Sciatic nerve (tissue), 2 donors: ENCODE results near the gene GALNT17. TPM values are rescaled to one million over a fixed set of nuclear protein-coding genes. Genes with fewer than 3 reads are reported as not detected.
A peak's percentile ranks its signal among the peaks of the same experiment; 100 is the strongest.
"Not testable (repeated sequence)": the region's sequence is repeated elsewhere in the genome, so short reads cannot be mapped to it uniquely, and the experiment has no call there.

Experiments
- ATAC-seq: fragments of 200-7000 bp; cut with Tn5 transposase; one replicate; pipeline ENCODE4 v1.9.1; 2020; ENCODE audit warnings: mild to moderate bottlenecking, moderate library complexity
- DNase-seq: peaks from one replicate; pipeline ENCODE4 v3.0.0-alpha.2; 2020; ENCODE audit warnings: low spot score
- intact Hi-C: fragments of 100-400 bp; cut with DNase I; formaldehyde crosslinking; loops from one replicate; pipeline ENCODE4 v1.14.2; 2022
- total RNA-seq: library from RNA; stranded (reverse); fragmentation: NEBNext Ultra II Directional; extraction: Animal tissue kit (Norgen Biotek cat#: 25700); gene quantifications from one replicate; pipeline ENCODE4 v1.2.1, GENCODE V29; 2021
- donor health status: DM: no; HTN: no; CAD: no.
- donor health status: DM: no; HTN: no; CAD: no.

GALNT17 gene
- total RNA-seq, 1 donor from 2014 or later = 65.4 TPM

DNA sequence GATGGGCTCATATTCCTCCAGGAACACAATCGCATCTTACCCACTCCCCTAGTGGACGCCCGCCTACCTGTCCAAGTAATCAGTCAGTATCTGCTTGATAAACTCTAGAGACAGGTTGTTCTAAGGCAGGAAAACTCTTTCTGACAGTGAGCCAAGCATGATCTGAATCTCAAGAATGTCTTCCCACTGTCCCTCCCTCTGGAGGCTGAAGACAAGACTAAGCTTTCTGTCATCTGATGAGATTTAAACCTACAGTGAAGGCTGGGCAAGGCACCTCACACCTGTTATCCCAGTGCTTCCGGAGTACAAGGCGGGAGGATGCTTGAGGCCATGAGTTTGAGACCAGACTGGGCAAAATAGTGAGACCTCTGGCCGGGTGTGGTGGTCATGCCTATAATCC, 586.6 kb downstream of the GALNT17 start:
- intact Hi-C loops = no loop called here
- DNase-seq (no peak), ATAC-seq (no peak)

DNA sequence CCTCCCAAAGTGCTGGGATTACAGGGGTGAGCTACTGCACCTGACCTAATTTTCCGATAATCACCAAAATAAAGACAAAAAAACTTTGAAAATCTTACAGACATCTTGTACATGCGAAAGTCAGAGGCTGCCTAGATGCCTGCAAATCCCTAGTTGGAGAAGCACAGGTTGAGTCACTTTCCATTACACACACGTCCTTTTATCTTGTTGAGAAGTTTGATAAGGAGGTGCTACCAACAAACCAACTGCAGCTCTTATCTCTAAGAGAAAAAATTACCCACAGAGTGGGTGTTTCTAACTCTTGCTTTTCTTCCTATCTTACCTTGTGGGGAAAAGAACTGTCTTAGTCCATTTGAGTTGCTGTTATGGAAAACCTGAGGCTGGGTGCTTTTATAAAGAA, 589.8 kb downstream of the GALNT17 start:
- intact Hi-C loops = no loop called here
- ATAC-seq (no peak), DNase-seq (no peak)

DNA sequence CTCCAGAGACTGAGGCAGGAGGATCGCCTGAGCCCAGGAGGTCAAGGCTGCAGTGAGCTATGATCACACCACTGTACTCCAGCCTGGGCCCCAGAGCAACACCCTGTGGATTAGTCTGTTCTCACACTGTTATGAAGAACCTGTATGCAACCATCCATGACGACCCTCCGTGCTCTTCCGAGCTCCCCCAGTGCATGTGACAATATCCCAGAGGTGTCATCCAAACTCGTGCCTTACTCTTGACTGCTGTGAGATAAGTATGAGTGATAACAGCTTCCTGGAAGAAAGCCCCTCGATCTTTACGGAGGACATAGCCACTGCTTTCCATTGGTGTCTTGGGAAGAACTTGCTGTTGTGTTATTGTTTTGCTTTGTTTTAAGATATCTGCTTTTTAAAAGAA, 591.9 kb downstream of the GALNT17 start:
- intact Hi-C loops = no loop called here
- no peak for DNase-seq
- no peak for ATAC-seq

DNA sequence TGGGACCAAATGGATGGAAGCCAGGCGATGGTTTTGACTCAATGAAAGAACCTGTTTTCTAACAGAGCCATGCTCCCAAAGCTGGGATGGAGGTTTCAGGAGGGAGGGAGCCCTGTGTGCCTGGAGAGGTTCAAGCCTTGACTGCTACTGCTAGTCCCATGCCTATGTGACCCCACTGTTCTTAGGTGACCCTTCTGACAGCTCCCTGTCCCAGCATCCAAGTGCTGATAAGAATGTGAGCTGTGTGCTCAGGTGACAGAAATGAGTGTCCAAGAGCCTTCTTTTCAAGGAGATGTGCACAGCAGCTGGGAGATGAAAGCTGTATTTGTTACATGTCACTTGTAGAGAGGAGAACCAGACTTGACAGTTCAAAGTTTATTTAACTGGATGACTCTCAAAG, 595.4 kb downstream of the GALNT17 start:
- no peak for ATAC-seq

DNA sequence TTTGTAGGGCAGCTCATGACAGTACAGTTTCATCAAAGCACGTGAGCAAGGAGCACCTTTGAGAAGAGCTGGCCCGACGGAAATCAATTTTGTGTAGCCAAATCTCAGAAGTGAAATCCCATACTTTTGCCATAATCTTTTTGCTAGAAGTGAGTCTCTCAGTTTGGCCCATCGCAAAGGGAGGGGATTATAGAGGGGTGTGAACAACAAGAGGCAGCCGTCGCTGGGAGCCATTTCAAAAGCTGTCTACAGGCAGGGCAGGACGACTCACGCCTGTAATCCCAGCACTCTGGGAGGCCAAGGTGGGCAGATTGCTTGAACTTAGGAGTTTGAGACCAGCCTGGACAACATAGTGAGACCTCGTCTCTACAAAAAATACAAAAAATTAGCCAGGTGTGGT, 599.8 kb downstream of the GALNT17 start:
- intact Hi-C loops = loop anchor here (5.0 kb wide), 1 partner anchor 874 kb away; no protein-coding TSS in a partner anchor
- ATAC-seq = no peak
- no peak for DNase-seq

More for the DNA sequence above, 595.4 kb downstream of the GALNT17 start:
- no peak for DNase-seq
- intact Hi-C loops = no loop called here

DNA sequence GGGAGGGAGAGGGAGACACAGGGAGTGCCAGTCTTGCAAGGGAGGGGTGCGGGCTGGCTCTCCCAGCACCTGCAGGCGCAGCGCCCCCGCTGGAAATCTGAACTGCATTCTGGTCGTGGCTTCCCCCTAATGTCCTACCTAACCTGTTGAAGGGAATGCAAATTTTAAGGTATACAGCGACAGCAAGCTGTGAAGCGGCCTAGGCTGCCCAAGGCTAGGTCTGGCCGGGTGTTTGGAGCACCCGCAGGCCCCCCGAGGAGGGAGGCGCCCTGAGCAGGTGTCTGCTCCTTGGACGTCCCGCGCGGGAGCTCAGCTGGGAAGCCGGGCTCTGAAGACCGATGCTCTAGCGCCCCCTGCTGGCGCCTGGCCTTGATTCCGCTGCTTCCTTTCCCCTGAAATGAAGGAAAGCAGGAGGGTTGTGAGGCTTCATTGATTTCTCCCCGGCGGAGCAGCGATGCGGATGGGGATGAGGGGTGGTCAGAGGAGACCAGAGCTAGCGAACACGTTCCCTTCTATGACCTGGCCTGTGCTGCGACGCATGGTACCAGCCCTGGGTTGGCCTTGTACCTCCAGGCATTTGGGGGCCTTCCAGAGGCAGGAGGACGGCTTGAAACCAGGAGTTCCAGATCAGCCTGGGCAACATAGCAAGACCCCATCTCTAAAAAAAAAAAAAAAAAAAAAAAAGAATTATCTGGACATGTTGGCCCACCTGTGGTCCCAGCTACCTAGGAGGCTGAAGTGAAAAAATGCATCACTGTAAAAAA, 601.3 kb downstream of the GALNT17 start:
- intact Hi-C loops = loop anchor here (5.0 kb wide), 1 partner anchor 876 kb away; no protein-coding TSS in a partner anchor
- ATAC-seq = peak; percentile 80
- DNase-seq = peak; percentile 93

DNA sequence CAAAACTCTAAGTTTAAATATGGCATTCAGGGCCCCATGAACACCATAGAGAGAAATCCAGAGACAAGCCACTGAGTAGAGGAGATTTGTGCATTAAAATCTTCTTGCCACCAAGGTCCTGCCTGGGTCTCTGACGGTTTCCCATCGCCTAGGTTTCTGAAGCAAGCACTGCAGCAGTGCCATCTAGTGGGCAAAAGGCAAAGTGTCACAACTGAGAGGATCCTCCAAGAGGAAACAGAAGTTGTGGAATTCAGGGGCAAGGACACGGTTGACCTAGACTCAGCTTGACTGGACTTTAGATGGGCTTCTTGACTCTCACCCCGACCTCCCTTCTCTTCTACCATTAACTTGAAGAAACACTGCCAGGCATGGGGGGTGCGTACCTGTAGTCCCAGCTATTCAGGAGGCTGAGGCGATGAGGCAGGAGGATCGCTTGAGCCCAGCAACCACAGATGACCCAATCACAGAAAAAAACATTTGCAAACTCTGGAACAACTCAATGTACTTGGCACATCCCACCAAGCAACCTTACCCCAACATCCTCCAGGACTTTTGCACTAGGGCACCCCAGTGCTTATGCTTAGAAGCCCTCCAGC, 604.1 kb downstream of the GALNT17 start:
- peak; percentile 83 for DNase-seq
- intact Hi-C loops = loop anchor here (5.0 kb wide), 1 partner anchor 374 kb away; no protein-coding TSS in a partner anchor

DNA sequence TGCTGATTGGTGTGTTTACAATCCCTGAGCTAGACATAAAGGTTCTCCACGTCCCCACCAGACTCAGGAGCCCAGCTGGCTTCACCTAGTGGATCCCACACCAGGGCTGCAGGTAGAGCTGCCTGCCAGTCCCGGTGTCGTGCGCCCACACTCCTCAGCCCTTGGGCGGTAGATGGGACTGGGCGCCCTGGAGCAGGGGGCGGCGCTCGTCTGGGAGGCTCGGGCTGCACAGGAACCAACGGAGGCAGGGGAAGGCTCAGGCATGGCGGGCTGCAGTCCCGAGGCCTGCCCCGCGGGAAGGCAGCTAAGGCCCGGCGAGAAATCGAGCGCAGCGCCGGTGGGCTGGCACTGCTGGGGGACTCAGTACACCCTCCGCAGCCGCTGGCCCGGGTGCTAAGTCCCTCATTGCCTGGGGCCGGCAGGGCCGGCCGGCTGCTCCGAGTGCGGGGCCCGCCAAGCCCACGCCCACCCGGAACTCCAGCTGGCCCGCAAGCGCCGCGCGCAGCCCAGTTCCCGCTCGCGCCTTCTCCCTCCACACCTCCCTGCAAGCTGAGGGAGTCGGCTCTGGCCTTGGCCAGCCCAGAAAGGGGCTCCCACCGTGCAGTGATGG, 606.1 kb downstream of the GALNT17 start:
- not testable (repeated sequence) for DNase-seq, ATAC-seq
- intact Hi-C loops = loop anchor here (5.0 kb wide), 1 partner anchor 376 kb away; no protein-coding TSS in a partner anchor

More for the DNA sequence above, 604.1 kb downstream of the GALNT17 start:
- ATAC-seq = peak; percentile 75

DNA sequence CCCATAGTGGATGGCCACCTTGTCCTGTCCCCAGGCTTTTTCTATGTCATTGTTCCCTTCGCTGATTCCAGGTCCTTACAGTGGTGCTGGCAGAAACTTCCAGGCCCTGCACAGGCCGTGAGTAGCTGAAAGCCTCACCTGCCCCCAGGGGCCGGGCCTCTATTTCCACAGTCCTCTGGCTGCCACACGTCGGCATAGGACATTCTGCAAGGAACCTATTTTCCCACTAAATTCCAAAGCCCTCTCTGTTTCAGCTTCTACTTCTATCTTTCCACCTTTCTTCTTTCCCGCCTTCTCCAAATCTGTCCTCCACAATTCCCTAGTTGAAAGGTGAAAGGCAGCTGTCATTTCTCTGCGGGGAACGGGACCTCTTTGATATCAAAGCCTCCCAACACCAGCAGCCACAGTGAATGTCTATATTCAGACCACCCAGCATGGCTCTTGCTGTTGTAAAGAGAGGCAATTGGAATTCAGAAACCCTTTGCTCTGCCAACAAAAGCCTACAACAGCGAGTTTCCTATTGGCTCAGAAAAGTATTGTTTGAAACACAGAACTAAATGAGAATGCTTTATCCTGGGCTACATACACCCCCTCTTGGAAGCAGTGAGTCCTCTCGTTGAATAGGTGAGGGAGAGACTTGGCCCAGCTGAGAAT, 607.7 kb downstream of the GALNT17 start:
- DNase-seq = no peak
- intact Hi-C loops = loop anchor here (5.0 kb wide), 1 partner anchor 377 kb away; no protein-coding TSS in a partner anchor
- ATAC-seq = no peak

DNA sequence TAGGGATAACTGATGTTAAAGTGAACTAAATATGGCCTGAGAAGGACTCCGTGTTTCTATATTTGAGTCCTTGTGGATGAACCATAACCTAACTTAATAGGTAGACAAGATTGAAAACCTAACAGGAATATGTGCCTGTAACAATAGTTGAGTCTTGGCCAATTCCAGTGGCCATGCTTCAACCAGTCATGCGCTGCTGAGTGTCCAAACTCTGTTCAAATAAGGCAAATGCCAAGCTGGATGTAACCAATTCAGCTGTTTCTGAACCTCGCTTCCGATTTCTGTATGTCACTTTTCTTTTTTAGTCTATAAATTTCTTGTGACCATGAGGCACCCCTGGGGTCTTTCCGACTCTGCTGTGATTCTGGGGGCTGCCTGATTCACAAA, 608.2 kb downstream of the GALNT17 start:
- ATAC-seq (no peak), DNase-seq (no peak)
- intact Hi-C loops = no loop called here

DNA sequence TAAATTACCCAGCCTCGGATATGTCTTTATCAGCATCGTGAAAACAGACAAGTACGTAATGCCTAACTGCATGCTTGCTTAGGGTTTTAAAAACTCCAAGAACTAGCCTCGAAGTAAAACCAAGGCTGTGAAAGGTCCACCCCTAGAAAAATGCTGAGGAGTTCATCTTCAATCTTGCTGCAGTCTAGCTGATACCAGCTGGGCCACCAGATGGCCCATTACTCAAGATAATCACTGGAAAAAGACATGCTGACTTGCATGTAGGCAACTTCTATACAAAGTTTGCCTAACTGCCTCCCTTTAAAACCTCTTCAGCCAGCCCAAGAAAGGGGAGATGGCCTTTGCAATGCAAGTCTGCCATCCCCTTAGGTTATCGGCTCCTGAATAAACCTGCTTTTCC, 614.1 kb downstream of the GALNT17 start:
- DNase-seq = no peak
- ATAC-seq = no peak
- intact Hi-C loops = no loop called here

DNA sequence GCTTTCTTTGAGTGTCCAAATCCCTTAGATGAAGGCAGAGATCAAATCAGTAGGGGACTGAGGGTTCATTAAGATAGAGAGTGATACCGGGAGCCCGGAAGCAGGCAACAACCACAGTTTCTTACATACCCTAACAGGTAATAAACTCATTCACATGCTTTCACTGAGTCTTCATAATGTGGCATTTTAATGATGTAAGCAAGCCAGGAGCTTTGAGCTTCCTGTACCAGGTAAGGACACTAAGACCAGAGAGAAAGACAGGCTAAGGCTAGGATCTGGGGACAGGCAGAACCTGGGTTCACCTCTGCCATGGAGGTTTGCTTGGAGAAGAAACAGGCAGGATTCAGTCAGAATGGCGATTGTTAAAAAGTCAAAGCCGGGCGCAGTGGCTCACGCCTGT, 618.3 kb downstream of the GALNT17 start:
- no peak for ATAC-seq
- intact Hi-C loops = no loop called here
- no peak for DNase-seq

DNA sequence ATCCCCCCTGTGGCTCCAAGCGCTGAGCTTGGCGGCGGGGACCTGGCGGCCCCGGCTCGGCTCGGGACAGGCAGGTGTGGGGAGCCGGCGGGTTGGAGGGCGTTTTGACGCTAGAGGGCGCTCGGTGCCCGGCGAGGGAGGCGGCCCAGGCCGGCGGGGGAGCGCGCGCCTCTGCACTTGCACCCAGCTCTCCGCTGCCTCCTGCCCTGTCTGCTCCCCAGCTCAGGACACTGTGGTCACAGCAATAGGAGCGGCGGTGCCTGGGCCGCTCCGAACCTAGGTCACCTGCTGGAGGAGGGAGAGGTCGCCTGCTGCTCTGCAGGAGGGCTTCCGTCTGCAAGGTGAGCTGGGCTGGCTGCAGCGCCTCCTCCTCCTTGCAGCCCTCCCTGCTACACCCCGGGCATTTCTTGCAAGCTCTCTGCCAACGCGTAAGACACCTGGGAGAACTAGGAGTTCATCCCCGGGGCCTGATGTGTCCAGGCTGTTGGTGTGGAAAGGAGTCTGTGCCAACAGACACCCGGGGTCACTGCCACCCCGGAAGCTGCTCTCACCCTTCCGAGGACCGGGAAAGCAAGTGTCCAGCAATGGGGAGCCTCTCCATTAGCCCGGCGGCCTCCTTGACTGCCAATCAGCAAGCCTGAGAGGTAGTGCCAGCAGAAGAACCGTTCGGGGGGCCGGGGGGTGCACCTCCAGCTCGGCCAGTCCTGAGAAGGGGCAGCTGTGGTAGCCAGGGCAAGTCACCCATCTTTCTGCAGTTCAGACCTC, 620.4 kb downstream of the GALNT17 start:
- intact Hi-C loops = no loop called here
- DNase-seq = peak; percentile 69
- peak; percentile 74 for ATAC-seq

DNA sequence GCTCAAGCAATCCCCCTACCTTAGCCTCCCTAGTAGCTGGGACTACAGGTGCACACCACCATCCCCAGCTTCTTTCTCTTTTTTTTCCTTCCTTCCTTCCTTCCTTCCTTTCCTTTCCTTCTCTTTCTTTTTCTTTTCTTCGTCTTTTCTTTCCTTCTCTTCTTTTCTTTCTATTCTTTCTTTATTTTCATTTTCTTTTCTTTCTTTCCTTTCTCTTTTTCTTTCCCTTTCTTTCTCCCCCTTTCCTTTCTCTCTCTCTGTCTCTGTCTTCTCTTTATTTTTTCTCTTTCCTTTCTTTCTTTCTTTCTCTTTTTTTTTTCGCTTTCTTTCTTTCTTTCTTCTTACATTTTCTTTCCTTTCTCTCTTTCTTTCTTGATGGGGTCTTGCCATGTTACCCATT, 621.3 kb downstream of the GALNT17 start:
- intact Hi-C loops = no loop called here
- ATAC-seq (no peak), DNase-seq (no peak)

DNA sequence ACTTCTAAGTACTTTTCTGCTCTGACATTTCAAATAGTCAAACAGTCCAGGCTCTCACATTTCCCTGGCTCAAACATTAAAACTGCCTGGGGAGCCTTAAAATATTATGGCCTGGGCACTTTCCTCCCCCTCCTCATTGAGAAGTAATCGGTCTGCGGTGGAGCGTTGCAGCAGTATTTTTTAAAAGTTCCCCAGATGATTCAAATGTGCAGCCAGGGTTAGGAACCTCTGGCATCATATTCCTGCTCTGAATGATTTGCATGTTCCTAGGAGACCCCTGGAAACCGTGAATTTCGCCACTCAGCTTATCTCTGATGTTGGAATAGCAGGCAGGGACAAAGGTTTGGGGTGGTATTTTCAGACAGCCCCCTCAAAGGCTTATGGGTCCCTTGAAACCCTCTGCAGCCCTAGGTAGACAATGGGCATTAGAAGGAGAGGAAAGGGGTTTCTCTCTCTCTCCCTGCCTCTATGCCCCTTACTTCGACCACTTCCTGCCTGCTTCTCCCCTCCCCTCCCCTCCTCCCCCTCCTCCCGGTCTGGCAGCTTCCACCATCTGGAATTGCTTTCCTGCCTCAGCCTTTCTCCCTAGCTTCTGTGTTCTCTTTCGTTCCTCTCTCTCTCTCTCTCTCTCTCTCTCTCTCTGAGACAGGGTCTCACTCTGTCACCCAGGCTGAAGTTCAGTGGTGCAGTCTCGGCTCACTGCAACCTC, 622.2 kb downstream of the GALNT17 start:
- intact Hi-C loops = no loop called here
- ATAC-seq (peak; percentile 80), DNase-seq (no peak)

DNA sequence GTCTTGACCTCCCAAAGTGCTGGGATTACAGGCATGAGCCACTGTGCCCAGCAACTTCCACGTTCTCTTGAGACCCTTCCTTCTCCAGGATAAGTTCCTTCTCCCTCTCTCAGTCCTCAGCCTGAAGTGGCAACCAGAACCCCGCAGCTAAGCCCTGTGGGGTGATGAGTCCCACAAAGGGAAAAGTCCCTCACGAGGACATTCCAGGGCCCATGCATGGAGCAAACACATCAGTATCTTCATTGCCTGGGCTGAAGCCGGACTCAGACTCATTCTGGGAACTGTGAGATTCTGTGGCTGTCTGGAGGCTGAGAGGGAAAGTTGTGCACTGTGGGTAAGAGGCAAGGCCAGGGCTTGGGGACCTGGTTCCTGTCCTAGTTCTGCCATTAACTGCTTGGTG, 622.9 kb downstream of the GALNT17 start:
- intact Hi-C loops = no loop called here
- DNase-seq (no peak), ATAC-seq (no peak)

DNA sequence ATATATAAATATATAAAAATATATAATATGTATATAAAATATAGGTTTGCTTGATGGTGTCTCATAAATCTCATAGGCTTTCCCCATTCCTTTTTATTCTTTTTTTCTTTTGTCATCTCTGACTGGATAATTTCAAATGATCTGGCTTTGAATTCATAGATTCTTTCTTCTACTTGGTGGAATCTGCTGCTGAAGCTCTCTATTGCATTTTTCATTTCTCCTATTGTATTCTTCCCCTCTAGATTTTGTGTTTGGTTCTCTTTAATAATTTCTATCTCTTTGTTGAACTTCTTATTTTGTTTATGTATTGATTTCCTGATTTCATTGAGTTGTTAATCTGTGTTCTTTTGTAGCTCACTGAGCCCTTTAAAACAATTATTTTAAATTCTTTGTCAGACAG, 629.4 kb downstream of the GALNT17 start:
- ATAC-seq = no peak
- intact Hi-C loops = no loop called here
- no peak for DNase-seq
